Epithelial cell of esophagus (primary cell): Measurements from ENCODE around the gene CCDC97.

Experiments used
- DNase-seq: peaks from one replicate; pipeline ENCODE4 v3.0.0; 2010; ENCODE audit warnings: low read depth
- H3K4me3 ChIP-seq: 2 replicates; pipeline ENCODE4 v1.5.1; 2011; ENCODE audit warnings: mild to moderate bottlenecking, low read length, control low read depth
- TF ChIP-seq, protein P1 (sequence below): IDR thresholded peaks from 2 replicates; pipeline ENCODE4 v1.5.1; 2011; ENCODE audit warnings: low read depth, mild to moderate bottlenecking, low read length, control low read depth, inconsistent platforms; ENCODE audit not compliant: insufficient read depth; ENCODE audit errors: missing control alignments

Gene CCDC97

DNA sequence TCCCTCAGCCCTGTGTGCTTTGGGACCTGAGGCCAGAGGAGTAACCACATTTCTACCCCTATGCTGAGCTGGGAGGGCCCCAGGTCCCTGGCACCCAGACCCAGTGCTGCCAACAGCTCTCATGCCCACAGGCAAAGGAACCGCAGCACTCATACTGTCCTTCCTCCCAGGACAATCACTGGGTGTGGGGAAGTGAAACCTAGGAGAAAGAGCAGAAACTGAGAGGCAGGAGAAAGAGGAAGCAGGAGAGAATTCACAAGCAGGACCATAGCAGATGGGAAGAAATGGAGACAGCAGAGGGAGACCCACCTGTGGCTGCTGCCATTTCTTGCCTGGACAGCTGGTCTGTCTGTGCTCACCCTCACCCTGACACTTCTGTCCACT lies 18.9 kb downstream of the CCDC97 start:
- no peak for DNase-seq
- no peak overlapping the region for H3K4me3 ChIP-seq
- TF ChIP-seq, protein P1, sequence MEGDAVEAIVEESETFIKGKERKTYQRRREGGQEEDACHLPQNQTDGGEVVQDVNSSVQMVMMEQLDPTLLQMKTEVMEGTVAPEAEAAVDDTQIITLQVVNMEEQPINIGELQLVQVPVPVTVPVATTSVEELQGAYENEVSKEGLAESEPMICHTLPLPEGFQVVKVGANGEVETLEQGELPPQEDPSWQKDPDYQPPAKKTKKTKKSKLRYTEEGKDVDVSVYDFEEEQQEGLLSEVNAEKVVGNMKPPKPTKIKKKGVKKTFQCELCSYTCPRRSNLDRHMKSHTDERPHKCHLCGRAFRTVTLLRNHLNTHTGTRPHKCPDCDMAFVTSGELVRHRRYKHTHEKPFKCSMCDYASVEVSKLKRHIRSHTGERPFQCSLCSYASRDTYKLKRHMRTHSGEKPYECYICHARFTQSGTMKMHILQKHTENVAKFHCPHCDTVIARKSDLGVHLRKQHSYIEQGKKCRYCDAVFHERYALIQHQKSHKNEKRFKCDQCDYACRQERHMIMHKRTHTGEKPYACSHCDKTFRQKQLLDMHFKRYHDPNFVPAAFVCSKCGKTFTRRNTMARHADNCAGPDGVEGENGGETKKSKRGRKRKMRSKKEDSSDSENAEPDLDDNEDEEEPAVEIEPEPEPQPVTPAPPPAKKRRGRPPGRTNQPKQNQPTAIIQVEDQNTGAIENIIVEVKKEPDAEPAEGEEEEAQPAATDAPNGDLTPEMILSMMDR, result no peak

DNA sequence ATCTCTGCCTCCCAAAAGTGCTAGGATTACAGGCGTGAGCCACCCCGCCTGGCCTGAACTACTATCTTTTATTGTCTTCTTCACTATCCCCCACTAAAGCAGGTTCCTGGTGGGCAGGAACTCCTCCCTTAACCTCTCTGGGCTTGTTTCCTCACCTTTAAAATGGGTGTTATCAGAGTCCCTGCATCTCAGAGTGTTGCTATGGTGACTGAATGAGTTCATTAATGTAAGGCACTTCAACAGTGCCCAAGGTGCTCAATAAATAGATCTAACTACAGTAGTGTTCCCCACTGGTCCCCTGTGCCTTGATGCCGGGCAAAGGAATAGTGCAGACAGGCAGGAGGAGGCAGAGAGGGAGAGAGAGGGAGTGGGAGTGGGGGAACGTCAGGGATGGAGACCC lies 20.5 kb downstream of the CCDC97 start:
- no peak for DNase-seq
- no peak overlapping the region for H3K4me3 ChIP-seq
- TF ChIP-seq, protein P1, result no peak

DNA sequence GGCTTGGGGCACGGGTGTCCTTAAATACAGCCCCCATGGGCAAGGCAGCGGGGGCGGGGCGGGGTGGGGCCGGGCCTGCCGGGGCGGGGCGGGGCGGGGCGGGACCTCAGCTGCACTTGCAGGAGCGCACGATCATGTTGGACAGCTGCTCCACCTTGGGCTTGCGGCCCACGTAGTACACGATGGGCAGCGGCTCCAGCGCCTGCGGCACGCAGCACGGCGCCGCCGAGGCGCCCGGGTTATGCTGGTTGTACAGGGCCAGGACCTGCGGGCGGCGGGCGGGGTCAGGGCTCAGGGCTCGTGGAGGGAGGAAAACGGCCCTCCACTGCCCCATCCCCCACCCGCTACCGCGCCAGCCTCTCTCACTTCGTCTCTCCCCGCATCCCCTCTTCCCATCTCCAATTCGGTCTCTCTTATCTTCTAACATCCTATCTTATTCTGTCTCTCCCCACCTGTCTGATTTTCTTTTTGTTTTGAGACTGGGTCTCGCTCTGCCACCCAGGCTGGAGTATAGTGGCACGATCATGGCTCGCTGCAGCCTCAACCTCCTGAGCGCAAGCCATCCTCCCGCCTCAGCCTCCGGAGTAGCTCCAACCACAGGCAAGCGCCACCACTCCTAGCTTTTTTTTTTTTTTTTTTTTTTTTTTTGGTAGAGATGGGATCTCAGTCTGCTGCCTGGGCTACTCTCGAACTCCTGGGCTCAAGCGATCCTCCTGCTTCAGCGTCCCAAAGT lies 21.1 kb downstream of the CCDC97 start:
- TF ChIP-seq, protein P1, result no peak
- H3K4me3 ChIP-seq, result no peak overlapping the region
- no peak for DNase-seq

DNA sequence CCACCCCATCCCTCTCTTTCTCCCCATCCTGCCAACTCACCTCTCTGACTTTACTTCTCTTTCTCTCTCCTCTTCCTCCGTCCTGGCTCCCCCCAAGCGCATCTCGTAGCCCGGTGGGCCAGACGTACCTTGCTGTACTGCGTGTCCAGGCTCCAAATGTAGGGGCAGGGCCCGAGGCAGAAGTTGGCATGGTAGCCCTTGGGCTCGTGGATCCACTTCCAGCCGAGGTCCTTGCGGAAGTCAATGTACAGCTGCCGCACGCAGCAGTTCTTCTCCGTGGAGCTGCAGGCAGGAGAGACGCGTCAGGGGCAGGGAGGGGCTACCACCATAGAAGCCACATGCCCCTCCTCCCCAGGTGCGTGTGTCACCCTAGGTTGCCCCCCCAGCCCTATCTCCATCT lies 22.0 kb downstream of the CCDC97 start:
- TF ChIP-seq, protein P1, result no peak
- no peak for DNase-seq
- no peak overlapping the region for H3K4me3 ChIP-seq

DNA sequence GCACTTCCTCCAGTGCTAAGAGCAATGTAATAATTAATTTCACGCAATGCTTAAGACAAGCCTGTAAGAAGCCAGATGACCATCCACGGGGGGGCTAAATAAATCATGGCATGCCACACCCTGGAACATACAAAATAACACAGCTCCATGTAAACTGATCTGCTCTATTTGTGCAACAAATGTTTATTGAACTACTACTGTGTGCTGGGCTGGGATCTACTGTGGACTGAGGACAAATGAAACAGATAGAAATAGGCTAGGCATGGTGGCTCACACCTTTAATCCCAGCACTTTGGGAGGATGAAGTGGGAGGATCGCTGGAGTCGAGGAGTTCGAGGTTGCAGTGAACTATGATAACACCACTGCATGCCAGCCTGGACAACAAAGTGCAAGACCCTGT lies 22.5 kb downstream of the CCDC97 start:
- H3K4me3 ChIP-seq, result no peak overlapping the region
- no peak for DNase-seq
- TF ChIP-seq, protein P1, result no peak

DNA sequence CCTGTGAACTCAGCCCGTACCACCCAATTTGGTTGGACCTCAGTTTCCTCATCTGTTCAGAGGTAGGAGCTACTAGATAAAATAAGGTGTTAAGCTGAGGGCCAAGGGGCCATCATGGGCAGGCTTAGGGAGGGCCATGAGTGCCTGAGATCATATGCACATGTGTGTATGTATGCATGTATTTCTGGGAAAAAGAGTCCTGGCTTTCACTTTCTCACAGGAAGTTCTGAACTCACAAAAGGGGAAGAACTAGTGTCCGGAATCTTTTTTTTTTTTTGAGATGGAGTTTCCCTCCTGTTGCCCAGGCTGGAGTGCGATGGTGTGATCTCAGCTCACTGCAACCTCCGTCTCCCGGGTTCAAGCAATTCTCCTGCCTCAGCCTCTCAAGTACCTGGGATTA lies 24.8 kb downstream of the CCDC97 start:
- no peak for DNase-seq
- H3K4me3 ChIP-seq, result no peak overlapping the region
- TF ChIP-seq, protein P1, result no peak

DNA sequence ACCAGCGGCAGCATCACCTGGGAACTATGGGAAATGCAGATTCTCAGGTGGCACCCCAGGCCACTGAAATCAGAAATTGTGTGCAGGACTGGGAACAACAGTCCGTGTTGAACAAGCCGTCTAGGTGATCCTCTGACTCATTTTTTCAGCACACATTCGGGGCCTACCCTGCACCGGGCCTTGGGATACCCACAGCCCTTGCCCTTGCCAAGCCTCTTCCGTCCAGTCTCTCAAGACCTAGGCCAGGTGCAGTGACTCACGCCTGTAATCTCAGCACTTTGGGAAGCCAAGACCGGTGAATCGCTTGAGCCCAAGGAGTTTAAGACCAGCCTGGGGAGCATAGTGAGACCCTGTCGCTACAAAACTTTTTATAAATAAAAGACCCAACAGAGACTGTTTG lies 25.5 kb downstream of the CCDC97 start:
- DNase-seq, result no peak
- H3K4me3 ChIP-seq, result no peak overlapping the region
- TF ChIP-seq, protein P1, result no peak
